ENCODE results near the gene UACA. TPM values are rescaled to one million over a fixed set of nuclear protein-coding genes. Genes with fewer than 3 reads are reported as not detected.

UACA gene
- total and polyA plus RNA-seq, 2 of the 8 experiments (the other 6 are each of a cell fraction or from before 2014, with no cell fraction given) = 28.6 to 38.9 TPM

- no peak for TF ChIP-seq CHD7 (IDR thresholded peaks at IDR 0.05; ENCODE audit: insufficient replicate concordance, low read length)
- TF ChIP-seq HDAC6 (IDR thresholded peaks at IDR 0.05; ENCODE audit: low read depth, low read length) = no peak
- no peak for TF ChIP-seq KDM4A (IDR thresholded peaks at IDR 0.05; ENCODE audit: low read depth, low read length, severe bottlenecking)
- no peak for TF ChIP-seq SP4 (IDR thresholded peaks at IDR 0.05; ENCODE audit: low read length)
- no peak for TF ChIP-seq BCL11A (IDR thresholded peaks at IDR 0.05; ENCODE audit: low read depth in 2 of 2, low read length in 2 of 2)
- no peak for TF ChIP-seq MAX (IDR thresholded peaks at IDR 0.05)
- no peak for TF ChIP-seq RAD21 (IDR thresholded peaks at IDR 0.05 in 1 of 2, conservative IDR thresholded peaks at IDR 0.05 in 1 of 2; ENCODE audit: low read depth in 2 of 2, low read length in 2 of 2)
- TF ChIP-seq SIRT6 (IDR thresholded peaks at IDR 0.05; ENCODE audit: low read length) = no peak
- no peak for TF ChIP-seq FOSL1 (IDR thresholded peaks at IDR 0.05; ENCODE audit: insufficient read depth, low read depth, low read length)
- no peak for TF ChIP-seq CREB1 (IDR thresholded peaks at IDR 0.05)
Measured at GRCh38 chr15:70761046-70761445, 2.3 kb downstream of the UACA start (continued).
